ENCODE measurements around the gene AAGAB. TPM values are rescaled to one million over a fixed set of nuclear protein-coding genes. Genes with fewer than 3 reads are reported as not detected.

The AAGAB gene
- total RNA-seq, 1 donor from 2014 or later, result 20.9 TPM

DNA sequence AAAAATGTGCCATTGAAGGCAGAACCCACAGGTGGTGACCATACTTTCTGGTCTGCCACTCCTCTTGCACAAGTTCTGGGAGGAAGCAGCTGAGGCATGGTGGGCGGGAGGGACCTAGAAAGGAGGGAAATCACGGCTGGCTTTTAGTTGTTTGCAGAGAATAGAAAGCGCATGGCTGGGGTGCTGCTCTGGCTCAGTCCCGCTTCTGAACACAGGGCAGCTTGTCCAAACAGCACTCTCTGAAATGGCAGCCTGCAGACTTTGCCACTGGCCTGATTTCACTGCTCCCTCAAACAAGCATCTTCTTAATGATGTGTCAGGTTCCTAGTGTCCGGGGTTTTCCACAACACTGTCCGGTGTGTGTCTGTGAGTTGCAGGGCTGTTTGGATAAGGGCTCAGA lies 76.7 kb downstream of the AAGAB start:
- TF ChIP-seq CTCF (IDR thresholded peaks at IDR 0.05; ENCODE audit: borderline replicate concordance), result no peak
- Histone ChIP-seq H3K27me3 (ENCODE audit: low read depth) (no peaks in the 10 kb centered on the region), H3K9me3 (replicated peaks) (no peaks in the 10 kb centered on the region), H3K4me3 (no peak overlapping the region), H3K36me3 (peaks cover 38% of the 10 kb centered on the region), H3K27ac (replicated peaks) (peak overlapping the region; percentile 38), H3K4me1 (peaks cover 49% of the 10 kb centered on the region)
- intact Hi-C loops (cut with micrococcal nuclease), result no loop called here
- no peak for DNase-seq

GRCh38 chr15:67176195-67176971 lies 78.1 kb downstream of the AAGAB start:
- no peak overlapping the region for H3K4me3 ChIP-seq
- no peaks in the 10 kb centered on the region for H3K27me3 ChIP-seq (ENCODE audit: low read depth)
- DNase-seq, result peak; percentile 68
- no peaks in the 10 kb centered on the region for H3K9me3 ChIP-seq (replicated peaks)
- H3K27ac ChIP-seq (replicated peaks), result peak overlapping the region; percentile 40
- intact Hi-C loops (cut with micrococcal nuclease), result no loop called here
- H3K4me1 ChIP-seq, result peaks cover 49% of the 10 kb centered on the region
- H3K36me3 ChIP-seq, result peaks cover 37% of the 10 kb centered on the region
- TF ChIP-seq CTCF (IDR thresholded peaks at IDR 0.05; ENCODE audit: borderline replicate concordance), result no peak

DNA sequence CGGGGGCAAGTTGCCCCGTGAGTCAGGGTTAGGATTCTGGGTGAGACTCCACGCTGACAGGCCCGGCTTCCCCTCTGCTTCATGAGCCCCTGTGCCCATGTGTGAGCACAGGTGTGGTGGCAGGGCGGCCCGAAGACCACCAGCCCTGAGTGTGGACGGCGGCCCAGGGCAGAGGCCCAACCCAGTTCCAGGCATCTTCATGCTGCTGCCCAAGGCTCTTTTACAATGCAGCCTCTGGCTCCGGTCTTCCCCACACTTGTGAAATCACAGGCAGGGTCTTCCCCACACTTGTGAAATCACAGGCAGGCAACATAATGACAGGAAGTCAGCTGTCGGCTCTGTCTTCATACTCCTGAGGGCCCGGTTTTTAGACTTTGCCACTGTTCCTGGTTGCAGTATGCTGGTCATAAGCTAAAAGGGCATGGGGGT lies 78.8 kb downstream of the AAGAB start:
- H3K36me3 ChIP-seq, result peaks cover 39% of the 10 kb centered on the region
- no peaks in the 10 kb centered on the region for H3K9me3 ChIP-seq (replicated peaks)
- no peak overlapping the region for H3K27ac ChIP-seq (replicated peaks)
- no peaks in the 10 kb centered on the region for H3K27me3 ChIP-seq (ENCODE audit: low read depth)
- no peak overlapping the region for H3K4me3 ChIP-seq
- TF ChIP-seq CTCF (IDR thresholded peaks at IDR 0.05; ENCODE audit: borderline replicate concordance), result no peak
- intact Hi-C loops (cut with micrococcal nuclease), result no loop called here
- DNase-seq, result no peak
- H3K4me1 ChIP-seq, result peaks cover 49% of the 10 kb centered on the region

- H3K27ac ChIP-seq (replicated peaks), result no peak overlapping the region
- H3K27me3 ChIP-seq (ENCODE audit: low read depth), result no peaks in the 10 kb centered on the region
- peaks cover 49% of the 10 kb centered on the region for H3K4me1 ChIP-seq
- no peak overlapping the region for H3K4me3 ChIP-seq
- H3K36me3 ChIP-seq, result peaks cover 39% of the 10 kb centered on the region
- intact Hi-C loops (cut with micrococcal nuclease), result no loop called here
- no peak for DNase-seq
- no peaks in the 10 kb centered on the region for H3K9me3 ChIP-seq (replicated peaks)
- no peak for TF ChIP-seq CTCF (IDR thresholded peaks at IDR 0.05; ENCODE audit: borderline replicate concordance)
Measured at GRCh38 chr15:67174864-67175573, 79.4 kb downstream of the AAGAB start.

DNA sequence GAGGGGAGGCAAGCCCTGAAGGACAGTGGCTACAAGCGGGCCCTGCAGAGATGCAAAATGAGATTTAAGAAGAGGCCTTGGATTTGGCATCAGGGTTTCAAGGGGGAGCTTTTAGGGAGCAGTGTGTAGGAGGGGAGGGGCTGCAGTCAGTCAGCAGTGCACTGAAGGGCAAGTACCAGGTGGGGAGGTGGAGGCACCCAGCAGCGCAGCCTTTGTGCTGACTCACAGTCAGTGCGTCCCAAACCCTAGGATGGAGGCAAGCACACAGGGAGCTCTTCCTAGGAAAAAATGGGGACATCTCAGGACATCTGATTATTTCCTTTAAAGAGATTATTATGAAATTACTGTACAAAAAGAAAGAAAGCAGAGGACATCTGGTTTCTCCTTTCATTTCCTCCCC lies 80.0 kb downstream of the AAGAB start:
- H3K36me3 ChIP-seq, result peaks cover 41% of the 10 kb centered on the region
- H3K27ac ChIP-seq (replicated peaks), result no peak overlapping the region
- H3K9me3 ChIP-seq (replicated peaks), result no peaks in the 10 kb centered on the region
- intact Hi-C loops (cut with micrococcal nuclease), result no loop called here
- peaks cover 48% of the 10 kb centered on the region for H3K4me1 ChIP-seq
- H3K27me3 ChIP-seq (ENCODE audit: low read depth), result no peaks in the 10 kb centered on the region
- no peak for DNase-seq
- no peak overlapping the region for H3K4me3 ChIP-seq
- no peak for TF ChIP-seq CTCF (IDR thresholded peaks at IDR 0.05; ENCODE audit: borderline replicate concordance)
